CD4-positive, alpha-beta T cell treated with Interferon alpha-2 for 1 hour (primary cell): ENCODE measurements around the gene HNF1A.
A peak's percentile ranks its signal among the peaks of the same experiment; 100 is the strongest.
"Not testable (repeated sequence)": the region's sequence is repeated elsewhere in the genome, so short reads cannot be mapped to it uniquely, and the experiment has no call there.

ENCODE experiments used
- DNase-seq, 2 donors: peaks; one replicate each; pipeline ENCODE4 v3.0.0-alpha.2; 2020 to 2022

The HNF1A gene

DNA sequence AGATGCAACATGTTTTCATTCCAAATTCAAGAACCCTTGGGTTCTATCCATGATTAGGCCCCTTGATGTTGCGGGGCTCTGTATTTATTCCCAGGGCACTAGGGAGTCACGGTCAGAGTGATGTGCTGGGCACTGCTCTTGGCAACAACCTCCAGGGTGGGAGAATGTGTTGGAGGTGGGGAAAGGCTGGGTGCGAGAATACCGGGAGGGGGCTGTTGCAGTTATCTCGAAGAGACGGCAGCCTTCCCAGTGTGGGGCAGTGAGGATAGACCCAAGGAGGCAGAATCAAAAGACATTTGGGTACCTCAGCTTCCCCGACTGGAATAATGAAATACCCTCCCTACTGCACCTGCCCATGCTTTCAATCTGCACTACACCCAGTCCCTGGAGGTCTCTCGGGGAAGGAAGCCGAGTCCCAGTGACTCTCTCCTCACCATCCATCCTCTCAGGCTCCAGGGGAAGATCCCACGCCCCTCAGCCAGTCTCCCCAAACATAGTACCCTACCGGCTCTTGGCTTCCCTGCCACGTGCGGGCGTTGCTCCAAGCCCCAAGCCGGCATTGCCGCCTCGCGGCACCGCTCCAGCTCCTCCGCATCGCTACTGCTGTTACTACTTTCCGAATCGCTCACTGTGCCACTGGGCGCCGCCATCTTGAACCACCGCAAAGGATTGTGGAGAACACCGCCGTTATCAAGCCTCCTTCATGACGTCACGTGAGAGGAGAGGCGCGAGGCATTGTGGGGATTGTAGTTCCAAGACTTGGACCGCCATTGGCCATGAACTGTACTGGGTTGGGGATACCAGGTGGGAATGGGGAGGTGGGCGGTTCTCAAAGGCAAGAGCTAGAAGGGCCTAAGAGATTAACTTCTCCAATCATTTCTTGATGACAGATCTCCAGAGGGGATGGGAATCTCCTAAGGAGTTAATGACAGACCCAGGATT is 37.8 kb downstream of the HNF1A start, which contains the start of gene C12orf43:
C12orf43 (minus strand) TSS at position 663 of the 942 bp plus-strand sequence; CDS start at position 650, 13 bp downstream.
- peak; percentile 90 to 94 for DNase-seq

DNA sequence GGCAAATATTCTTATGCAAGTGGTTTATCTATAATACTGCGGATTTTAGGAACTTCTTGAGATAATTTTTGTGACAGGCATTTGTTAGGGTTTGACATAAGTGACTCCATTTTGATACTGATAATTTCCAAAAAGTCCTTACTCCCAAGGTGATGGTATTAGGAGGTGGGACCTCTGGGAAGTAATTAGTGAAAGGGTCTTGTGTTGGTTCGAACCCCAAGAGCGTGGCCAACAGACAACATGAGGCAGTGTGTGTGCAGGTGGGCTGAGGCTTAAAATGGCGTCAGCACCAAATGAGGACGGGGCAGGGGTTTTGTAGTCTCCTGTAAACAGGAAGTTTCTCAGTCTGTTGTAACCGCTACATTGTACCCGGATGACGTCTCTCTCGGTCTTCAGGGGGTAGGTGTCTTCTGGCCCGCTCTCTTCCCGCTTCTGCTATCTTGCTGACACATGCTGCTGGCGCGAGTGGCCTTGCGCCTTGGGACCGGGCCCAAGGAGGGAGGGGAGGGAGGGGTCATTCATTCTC is 39.7 kb downstream of the HNF1A start:
- peak in 1 of 2 donors; percentile 39 for DNase-seq

DNA sequence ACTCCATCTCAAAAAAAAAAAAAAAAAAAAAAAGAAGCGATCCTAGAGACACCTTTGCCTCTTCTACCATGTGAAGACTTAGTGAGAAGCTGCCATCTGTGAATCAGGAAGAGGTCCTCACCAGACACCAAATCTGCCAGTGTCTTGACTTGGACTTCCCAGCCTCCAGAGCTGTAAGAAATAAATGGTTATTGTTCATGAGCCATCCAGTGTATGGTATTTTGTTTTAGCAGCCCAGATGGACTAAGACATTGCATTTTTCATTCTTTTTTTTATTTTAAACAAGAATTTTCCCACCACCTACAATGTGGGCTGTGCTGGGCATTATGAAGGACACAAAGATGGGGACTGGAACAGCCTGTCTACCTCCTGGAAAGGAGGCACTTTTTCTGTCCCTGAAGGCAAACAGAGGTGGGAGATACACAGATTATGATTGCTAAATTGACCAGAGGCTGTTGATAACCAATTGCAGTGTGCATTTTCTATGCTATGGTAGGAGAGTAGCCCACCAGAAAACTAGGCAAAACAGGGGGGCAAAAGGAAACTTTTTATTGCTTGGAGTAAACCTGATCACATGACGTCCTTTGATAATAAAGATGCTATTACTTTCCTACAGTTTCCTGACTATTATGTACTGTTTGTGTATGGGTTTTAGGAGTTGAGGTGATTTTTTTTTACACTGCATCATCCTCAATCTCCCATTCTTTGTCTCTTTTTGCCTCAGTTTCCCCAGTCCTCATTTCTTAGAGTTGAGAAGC is 40.7 kb downstream of the HNF1A start:
- DNase-seq: no peak

DNA sequence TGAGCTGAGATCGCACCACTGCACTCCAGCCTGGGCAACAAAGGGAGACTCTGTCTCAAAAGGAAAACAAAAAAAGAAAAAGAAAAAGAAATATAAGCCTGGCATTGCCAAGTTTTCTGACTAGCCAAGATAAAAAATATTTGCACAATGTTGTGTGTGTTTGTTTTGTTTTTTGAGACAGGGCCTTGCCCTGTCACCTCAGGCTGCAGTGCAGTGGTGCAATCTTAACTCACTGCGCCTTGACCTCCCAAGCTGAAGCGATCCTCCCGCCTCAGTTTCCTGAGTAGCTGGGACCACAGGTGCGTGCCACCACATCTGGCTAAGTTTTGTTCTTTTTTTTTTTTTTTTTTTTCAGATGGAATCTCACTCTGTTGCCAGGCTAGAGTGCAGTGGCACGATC is 43.4 kb downstream of the HNF1A start:
- DNase-seq: no peak

DNA sequence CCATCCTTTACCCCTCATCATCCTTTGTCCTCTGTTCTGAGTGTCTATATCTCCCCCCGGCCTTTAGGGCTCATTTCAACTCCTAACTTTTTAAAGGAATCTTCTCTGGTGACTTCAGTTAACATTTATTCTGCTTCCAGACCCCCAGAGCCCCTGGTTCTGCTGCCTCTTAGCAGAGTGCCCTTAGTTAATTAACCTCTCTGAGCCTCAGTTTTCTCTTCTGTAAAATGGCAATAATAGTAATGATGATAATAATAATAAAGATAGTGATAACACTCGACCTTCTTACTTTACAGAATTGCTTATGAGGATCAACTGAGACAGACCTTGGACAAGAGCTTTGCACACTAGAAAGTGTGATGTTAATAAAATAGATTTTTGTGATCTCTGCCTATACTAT is 44.4 kb downstream of the HNF1A start:
- no peak for DNase-seq

DNA sequence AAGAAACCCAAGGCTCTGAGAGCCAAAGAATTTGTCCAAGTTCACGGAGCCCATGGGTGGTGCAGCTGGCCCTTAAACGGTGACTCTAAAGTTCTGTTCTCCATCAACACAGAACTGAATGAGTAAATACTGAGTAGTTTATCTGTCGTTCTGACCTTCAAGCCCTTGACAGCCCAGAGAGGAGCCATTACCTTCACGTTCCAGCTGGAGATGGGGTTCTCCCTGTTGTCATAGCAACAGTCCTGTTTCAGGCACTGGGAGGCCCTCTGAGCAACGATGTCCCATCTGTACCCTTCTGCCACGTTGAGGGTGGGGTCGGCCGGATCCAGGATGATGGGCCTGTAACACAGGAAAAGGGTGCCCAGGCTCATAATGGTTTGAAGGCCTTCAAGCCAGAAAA is 45.5 kb downstream of the HNF1A start:
- DNase-seq: no peak

DNA sequence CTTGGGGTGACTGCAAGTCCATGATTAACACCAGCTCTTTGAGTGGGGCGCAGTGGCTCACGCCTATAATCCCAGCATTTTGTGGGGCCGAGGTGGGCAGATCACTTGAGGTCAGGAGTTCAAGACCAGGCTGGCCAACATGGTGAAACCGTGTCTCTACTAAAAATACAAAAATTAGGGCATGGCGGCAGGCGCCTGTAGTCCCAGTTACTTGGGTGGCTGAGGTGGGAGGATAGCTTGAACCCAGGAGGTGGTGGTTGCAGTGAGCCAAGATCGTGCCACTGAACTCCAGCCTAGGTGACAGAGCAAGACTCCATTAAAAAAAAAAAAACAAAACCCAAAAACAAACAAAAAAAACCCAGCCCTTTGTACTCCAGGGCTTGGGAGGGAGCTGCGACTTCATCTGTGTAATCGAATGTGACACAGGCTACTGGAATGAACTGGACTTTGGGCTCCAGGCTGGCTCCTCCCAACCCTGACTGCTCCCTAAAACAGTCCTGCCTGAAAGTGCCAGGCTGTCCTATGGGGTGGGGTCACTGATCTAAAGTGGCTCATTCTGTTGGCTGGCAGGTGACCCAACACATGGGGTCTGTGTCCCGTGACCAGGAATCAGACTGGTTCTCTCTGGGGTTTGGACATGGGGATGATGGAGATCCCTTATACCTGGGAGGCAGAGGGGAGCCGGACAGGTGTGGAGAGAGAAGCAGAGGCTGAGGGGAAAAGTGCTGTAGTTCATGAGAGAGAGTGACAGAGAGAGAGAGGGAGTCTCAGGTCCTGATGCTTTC is 47.3 kb downstream of the HNF1A start:
- DNase-seq: no peak

DNA sequence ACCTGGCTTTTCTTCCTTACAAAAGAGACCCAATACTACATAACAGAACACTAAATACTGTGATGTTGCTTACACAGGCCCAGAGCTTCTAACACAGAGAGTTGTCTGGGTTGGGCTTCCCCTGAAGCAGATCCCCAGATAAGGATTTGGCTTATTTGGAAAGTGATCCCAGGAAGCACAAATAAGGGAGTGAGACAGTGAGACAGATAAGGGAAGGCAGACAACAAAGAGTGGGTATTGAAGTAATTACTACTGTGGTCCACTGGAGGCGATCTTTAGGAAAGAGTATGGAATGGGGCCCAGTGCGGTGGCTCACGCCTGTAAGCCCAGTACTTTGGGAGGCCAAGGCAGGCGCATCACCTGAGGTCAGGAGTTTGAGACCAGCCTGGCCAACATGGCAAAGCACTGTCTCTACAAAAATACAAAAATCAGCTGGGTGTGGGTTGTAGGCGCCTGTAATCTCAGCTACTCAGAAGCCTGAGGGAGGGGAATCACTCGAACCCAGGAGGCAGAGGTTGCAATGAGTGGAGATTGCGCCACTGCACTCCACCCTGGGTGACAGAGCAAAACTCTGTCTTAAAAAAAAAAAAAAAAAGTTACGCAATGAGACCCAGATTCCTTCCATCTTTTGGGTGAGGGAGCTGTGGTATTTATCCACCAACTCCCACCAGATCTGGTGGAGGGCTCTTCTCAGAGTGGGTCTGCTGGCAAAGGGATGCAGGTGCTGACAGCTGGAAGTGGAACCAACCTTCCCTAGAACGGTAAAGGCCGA is 48.1 kb downstream of the HNF1A start:
- no peak for DNase-seq

DNA sequence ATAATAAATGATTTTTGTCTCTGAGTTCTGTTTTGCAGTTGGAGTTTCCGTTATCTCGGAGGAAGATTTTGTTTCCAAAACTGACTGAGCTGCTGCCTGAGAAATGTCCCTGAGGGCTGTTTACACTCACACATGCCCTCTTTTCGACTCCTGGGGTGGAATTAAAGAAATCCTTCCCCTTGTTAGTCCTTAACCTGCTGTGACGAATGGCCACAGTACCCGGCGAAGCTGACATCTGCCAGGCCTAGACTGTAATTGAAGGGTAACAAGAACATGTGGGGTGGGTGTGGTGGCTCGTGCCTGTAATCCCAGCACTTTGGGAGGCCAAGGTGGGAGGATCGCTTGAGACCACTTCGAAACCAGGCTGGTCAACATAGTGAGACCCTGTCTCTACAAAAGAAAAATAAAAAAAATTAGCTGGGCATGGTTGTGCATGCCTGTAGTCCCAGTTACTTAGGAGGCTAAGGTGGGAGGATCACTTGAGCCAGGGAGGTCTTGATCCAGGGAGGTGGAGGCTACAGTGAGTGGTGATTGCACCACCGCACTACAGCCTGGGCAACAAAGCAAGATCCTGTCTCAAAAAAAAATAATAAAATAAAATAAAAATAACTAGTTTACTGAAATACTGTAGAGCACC is 52.4 kb downstream of the HNF1A start:
- DNase-seq: no peak

DNA sequence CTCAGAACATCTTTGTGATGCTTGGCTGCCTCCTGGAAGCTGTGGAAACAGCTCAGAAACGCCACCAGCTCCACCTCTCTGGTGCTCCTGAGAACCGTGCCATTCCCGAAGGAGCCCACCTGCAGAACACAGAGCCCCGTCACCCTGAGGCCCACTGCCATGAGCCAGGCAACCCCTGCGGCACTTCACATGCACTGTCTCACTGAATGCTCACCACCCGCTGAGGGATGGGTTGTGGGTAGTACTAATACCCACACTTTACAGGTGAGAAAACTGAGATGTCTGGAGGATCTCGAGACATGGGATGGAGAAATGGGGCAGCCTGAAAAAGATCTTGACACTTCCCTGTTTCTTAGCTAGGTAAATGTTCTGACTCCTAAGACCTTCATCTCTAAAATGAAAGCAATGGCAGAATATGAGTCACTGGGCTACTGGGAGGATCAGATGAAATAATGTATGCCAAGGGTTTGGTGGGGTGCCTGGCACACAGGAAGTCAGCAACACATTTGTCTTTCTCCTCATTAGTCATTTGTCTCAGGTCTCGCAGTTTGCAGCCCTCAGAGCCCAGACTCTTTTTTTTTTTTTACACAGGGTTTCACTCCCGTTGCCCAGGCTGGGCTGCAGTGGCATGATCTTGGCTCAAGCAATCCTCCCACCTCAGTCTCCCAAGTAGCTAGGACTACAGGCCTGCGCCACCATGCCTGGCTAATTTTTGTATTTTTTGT is 55.4 kb downstream of the HNF1A start:
- DNase-seq: peak; percentile 69 to 83

DNA sequence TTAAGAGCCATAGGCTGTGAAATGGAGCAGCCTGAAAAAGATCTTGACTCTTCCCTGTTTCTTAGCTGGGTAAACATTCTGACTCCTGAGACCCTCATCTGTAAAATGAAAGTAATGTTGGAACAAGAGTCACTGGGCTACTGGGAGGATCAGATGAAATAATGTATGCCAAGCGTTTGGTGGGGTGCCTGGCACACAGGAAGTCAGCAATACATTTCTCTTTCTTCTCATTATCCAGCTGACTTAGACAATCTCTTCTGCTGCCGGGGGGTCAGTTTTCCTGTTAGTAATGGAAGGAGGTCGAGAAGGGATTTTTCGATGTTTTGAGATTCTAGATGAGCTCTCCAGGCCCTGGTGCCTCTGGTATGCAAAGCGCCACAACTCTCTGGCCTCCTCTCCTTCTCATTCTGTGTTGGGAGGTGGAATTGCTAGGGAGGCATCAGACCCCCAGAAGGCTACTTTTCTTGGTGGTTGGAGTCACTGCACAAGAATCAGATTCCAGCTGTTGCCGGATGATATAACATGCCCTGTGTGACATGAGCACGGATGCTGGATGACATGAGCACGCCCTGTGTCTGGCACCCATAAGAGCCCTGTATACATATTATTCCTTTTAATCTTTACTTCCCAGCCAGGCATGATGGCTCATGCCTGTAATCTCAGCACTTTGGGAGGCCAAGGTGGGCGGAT is 56.4 kb downstream of the HNF1A start:
- no peak for DNase-seq

DNA sequence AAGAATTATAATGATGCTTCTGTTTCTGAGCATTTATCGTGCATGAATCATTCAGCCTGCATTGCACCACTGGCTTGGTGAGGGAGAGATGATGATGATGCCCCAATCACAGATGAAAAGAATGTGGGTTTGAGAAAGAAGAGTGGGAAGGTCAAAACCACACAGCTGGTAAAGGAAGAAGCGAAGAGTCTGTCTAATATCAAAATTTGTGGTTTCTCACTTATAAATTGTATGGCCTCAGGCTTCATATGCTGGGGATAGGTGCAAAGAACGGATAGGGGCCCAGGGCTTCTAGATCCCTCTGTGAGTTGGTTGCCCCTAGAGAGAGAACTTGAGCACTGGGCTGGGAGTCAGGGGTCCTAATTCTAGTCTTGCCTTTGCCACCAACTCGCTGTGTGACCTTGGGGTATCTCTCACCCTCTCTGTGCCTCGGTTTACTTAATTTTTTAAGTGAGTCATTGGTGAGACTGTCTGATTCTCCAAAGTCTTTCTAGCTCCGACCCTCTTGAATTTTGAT is 58.5 kb downstream of the HNF1A start:
- DNase-seq: peak; percentile 37 to 71

DNA sequence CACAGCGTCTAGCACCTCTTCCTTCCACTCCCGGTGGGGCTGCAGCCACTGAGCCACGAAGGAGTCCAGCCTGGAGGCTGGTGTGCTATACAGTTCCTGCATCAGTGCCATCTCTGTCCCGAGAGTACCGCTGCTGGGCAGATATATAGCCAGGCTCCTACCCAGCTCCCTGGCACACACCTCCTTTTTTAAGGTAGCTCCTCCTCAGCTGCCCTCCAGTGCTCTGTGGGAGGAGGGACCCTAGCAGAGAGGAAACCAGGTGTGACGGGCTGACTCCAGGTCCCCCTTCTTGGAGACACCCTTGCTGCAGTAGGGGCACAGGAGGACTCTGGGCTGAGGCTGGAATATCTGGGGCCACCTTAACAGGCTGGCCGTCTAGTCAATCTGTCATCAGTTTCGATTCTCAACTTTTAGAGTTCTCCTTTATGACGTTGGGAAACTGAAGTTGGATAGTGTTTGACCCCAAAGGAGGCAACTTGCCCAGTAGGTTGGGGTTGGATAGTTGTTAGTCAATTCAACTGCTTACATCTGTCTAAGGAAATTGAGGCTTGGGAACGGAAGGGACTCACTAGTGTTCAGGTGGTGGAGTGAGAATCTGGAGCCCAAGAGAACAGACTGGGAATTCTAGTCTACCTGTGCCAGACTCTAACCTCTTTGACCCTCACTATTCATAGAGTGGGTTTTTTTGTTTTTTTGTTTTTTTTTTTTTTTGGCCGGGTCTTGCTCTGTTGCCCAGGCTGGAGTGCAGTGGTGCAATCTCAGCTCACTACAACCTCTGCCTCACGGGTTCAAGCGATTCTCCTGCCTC is 60.7 kb downstream of the HNF1A start, which contains the start of gene OASL:
OASL (minus strand) TSS at position 386 of the 808 bp plus-strand sequence; CDS start at position 111, 275 bp downstream.
- peak; percentile 91 to 94 for DNase-seq

DNA sequence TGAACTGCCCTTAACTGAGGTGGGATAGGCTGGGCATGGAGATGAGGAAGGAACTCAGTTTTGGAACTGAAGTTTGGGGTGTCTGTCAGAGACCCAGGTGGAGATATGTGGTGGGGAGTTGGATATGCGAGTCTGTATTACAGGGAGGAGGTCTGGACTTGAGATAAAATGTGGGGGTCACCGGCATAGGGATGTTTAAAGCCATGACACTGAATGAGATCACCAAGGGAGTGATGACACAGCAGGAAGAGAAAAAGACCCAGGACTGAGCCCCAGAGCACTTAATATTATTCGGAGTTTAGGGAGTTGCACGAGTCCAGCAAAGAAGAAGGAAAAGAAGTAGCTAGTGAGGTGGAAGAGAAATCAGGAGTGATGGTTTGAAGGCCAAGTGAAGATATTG is 64.7 kb downstream of the HNF1A start:
- no peak for DNase-seq

DNA sequence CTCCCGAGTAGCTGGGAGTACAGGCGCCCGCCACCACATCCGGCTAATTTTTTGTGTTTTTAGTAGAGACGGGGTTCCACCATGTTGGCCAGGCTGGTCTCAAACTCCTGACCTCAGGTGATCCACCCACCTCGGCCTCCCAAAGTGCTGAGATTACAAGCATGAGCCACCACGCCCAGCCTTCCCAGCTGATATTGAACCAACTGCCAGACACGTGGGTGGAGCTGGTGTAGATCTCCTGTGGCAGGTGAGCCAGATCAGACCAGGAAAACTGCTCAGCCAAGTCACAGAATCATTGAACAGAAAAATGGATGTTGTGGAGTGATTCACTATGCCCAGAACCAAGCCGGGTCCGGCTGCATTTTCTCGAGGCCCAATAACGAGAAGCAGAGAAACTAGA is 69.1 kb downstream of the HNF1A start:
- DNase-seq: not testable (repeated sequence)

DNA sequence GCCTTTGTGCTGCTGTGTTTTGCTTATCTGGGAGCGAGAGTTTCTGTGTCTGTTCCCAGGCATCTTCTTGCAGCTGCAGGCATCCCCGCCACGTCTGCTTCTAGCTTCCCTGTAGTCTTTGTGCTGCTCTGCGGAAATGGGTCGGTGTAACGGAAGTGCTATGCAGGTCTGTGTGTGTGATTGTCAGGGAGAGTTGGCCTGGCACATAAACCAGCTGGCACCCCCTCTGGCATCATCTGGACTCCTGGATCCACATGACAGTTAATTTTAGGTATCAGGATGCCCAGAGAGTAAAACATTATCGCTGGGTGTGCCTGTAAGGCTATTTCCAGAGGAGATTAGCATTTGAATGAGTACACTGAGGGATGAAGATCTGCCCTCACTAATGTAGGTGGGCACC is 70.1 kb downstream of the HNF1A start:
- peak in 1 of 2 donors; percentile 37 for DNase-seq

DNA sequence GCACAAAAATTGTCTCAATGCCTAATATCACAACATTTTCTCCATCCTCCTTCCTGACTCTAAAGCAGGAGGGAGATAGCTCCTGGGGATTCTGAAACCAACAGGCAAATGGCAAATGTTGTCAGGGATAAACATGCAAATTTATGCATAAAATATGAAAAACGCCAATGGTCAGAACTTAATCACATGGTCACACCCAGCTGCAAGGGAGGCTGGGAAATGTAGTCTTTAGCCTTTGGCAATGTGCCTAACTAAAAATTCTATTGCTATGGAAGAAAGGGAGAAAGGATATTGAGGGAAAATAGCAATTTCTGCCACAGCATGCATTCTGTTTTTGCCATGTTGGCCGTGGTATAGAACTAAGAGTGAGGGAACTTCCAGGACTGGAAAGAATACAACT is 72.4 kb downstream of the HNF1A start:
- DNase-seq: no peak
